PC-9 (cell line): ENCODE data around the gene CTNNA3. TPM values are rescaled to one million over a fixed set of nuclear protein-coding genes. Genes with fewer than 3 reads are reported as not detected.
"Not testable (repeated sequence)": the region's sequence is repeated elsewhere in the genome, so short reads cannot be mapped to it uniquely, and the experiment has no call there.

Experiments used
- BruUV-seq: library from RNA; stranded (reverse); fragments of 400-500 nt; replicated peaks from 2 replicates; lab custom pipeline; 2021; lab: Mats Ljungman, UMichigan
- CTCF ChIA-PET: fragments of 300-600 bp; sonication (Branson Sonifier 250); formaldehyde crosslinking; loops from one replicate; lab custom pipeline; 2022; ENCODE audit warnings: antibody characterized with exemption; lab: Charles Lee
- POLR2A ChIA-PET: fragments of 300-600 bp; sonication (Branson Sonifier 250); formaldehyde crosslinking; loops from one replicate; lab custom pipeline; 2022; ENCODE audit warnings: antibody characterized with exemption; ENCODE audit not compliant: unreplicated experiment; lab: Charles Lee
- DNase-seq, 2 experiments: peaks; one replicate each; pipeline versions ENCODE4 v3.0.0 to v3.0.0-alpha.2; 2015 to 2022; ENCODE audit warnings: mixed read lengths in 1 of 2
- H2AFZ ChIP-seq: fragments of 200-600 bp; sonication (generic); 2 replicates; pipeline ENCODE4 v1.8.1; 2017; ENCODE audit warnings: antibody characterized with exemption
- H3F3A ChIP-seq: fragments of 200-600 bp; sonication (generic); 2 replicates; pipeline ENCODE4 v1.8.1; 2017; ENCODE audit warnings: antibody characterized with exemption, mild to moderate bottlenecking, low read depth; ENCODE audit not compliant: insufficient read depth
- H3K27ac ChIP-seq: fragments of 200-600 bp; sonication (generic); 2 replicates; pipeline ENCODE4 v1.6.1; 2016; ENCODE audit warnings: mixed run types
- H3K27me3 ChIP-seq: fragments of 200-600 bp; sonication (generic); 2 replicates; pipeline ENCODE4 v1.6.1; 2016; ENCODE audit warnings: low read depth, mixed run types; ENCODE audit not compliant: insufficient read depth
- H3K36me3 ChIP-seq: fragments of 200-600 bp; sonication (generic); 2 replicates; pipeline ENCODE4 v1.6.1; 2016; ENCODE audit warnings: low read depth, mixed run types
- H3K4me1 ChIP-seq: fragments of 200-600 bp; sonication (generic); replicated peaks from 2 replicates; pipeline ENCODE4 v1.6.1; 2016; ENCODE audit warnings: mixed run types; ENCODE audit not compliant: insufficient read depth
- H3K4me2 ChIP-seq: fragments of 200-600 bp; sonication (generic); 2 replicates; pipeline ENCODE4 v1.6.1; 2017; ENCODE audit warnings: mixed run types
- H3K4me3 ChIP-seq: fragments of 200-600 bp; sonication (generic); 2 replicates; pipeline ENCODE4 v1.6.1; 2016; ENCODE audit warnings: mixed run types
- H3K79me2 ChIP-seq: fragments of 200-600 bp; sonication (generic); 2 replicates; pipeline ENCODE4 v1.6.1; 2017; ENCODE audit warnings: low read depth, mixed run types
- H3K9me2 ChIP-seq: fragments of 200-600 bp; sonication (generic); 2 replicates; pipeline ENCODE4 v1.8.1; 2017; ENCODE audit warnings: mild to moderate bottlenecking; ENCODE audit not compliant: insufficient read depth
- H3K9me3 ChIP-seq: fragments of 200-600 bp; sonication (generic); 2 replicates; pipeline ENCODE4 v1.8.1; 2016; ENCODE audit warnings: low read depth; ENCODE audit not compliant: insufficient read depth
- H4K20me1 ChIP-seq: fragments of 200-600 bp; sonication (generic); 2 replicates; pipeline ENCODE4 v1.8.1; 2017; ENCODE audit not compliant: insufficient read depth
- CTCF ChIP-seq: fragments of 200-600 bp; sonication (generic); conservative IDR thresholded peaks from 2 replicates; pipeline ENCODE4 v1.6.1; 2017; ENCODE audit warnings: mixed run types, antibody characterized with exemption, mild to moderate bottlenecking, moderate library complexity
- EZH2 ChIP-seq: fragments of 200-600 bp; sonication (generic); IDR thresholded peaks from 2 replicates; pipeline ENCODE4 v1.8.0; 2017; ENCODE audit warnings: antibody characterized with exemption, low read depth
- intact Hi-C: fragments of 100-400 bp; cut with micrococcal nuclease; formaldehyde crosslinking; loops from one replicate; pipeline ENCODE4 v1.10.0; 2022; ENCODE audit not compliant: unreplicated experiment
- total RNA-seq: library from RNA; stranded (reverse); gene quantifications from 2 replicates; pipeline ENCODE4 v1.2.3, GENCODE V29; 2021

CTNNA3 gene
- total RNA-seq, 1 experiment from 2014 or later = not detected

- no peaks in the 10 kb centered on the region; the same call in 1 of the 2 replicates for H3K9me2 ChIP-seq
- TF ChIP-seq EZH2 (no peak), CTCF (no peak)
- no peak overlapping the region for H3K4me2 ChIP-seq
- no peak overlapping the region for H3K27ac ChIP-seq
- H3K4me1 ChIP-seq = no peaks in the 10 kb centered on the region
- H3K27me3 ChIP-seq = 0 out of 2 replicates have a peak, but pooled peaks cover 3% of the 10 kb centered on the region
- H2AFZ ChIP-seq = no peak overlapping the region
- ChIA-PET POLR2A (no interaction called here), CTCF (no interaction called here)
- no peaks in the 10 kb centered on the region for H3F3A ChIP-seq
- intact Hi-C loops = no loop called here
- DNase-seq = no peak
- H3K4me3 ChIP-seq = no peak overlapping the region
- H3K36me3 ChIP-seq = no peaks in the 10 kb centered on the region
- H4K20me1 ChIP-seq = no peaks in the 10 kb centered on the region
- no TSS peak for BruUV-seq
- H3K79me2 ChIP-seq = no peaks in the 10 kb centered on the region
- no peaks in the 10 kb centered on the region for H3K9me3 ChIP-seq
Observed at GRCh38 chr10:66337211-66337610, 1358.8 kb downstream of the CTNNA3 start.

GRCh38 chr10:66336791-66337190 lies 1359.2 kb downstream of the CTNNA3 start:
- no peaks in the 10 kb centered on the region; the same call in 1 of the 2 replicates for H3K9me2 ChIP-seq
- no peak overlapping the region for H3K4me2 ChIP-seq
- H3K27me3 ChIP-seq = 0 out of 2 replicates have a peak, but pooled peaks cover 3% of the 10 kb centered on the region
- no peaks in the 10 kb centered on the region for H3K9me3 ChIP-seq
- no peak for TF ChIP-seq CTCF
- no peak overlapping the region for H3K4me3 ChIP-seq
- H3K4me1 ChIP-seq = no peaks in the 10 kb centered on the region
- CTCF ChIA-PET = no interaction called here
- BruUV-seq = no TSS peak
- H4K20me1 ChIP-seq = no peaks in the 10 kb centered on the region
- H3F3A ChIP-seq = no peaks in the 10 kb centered on the region
- no peaks in the 10 kb centered on the region for H3K36me3 ChIP-seq
- no peaks in the 10 kb centered on the region for H3K79me2 ChIP-seq
- no peak for DNase-seq
- H3K27ac ChIP-seq = no peak overlapping the region
- POLR2A ChIA-PET = no interaction called here
- intact Hi-C loops = no loop called here
- no peak overlapping the region for H2AFZ ChIP-seq

GRCh38 chr10:66335753-66336152 lies 1360.2 kb downstream of the CTNNA3 start:
- H4K20me1 ChIP-seq, H3K4me1 ChIP-seq, H3K4me2 ChIP-seq, H3F3A ChIP-seq, H3K36me3 ChIP-seq, H3K79me2 ChIP-seq, H3K27ac ChIP-seq, H3K9me3 ChIP-seq, intact Hi-C loops, POLR2A ChIA-PET, H3K4me3 ChIP-seq, H2AFZ ChIP-seq, BruUV-seq, H3K27me3 ChIP-seq, H3K9me2 ChIP-seq, DNase-seq: not testable (repeated sequence)
- CTCF ChIA-PET = interaction anchor here (0.6 kb wide), 1 partner anchor 432 kb away, joined by 3 read pairs; no protein-coding TSS in a partner anchor

- no peaks in the 10 kb centered on the region for H3K36me3 ChIP-seq
- TF ChIP-seq EZH2 (no peak), CTCF (no peak)
- no peaks in the 10 kb centered on the region for H3F3A ChIP-seq
- H3K9me2 ChIP-seq = no peaks in the 10 kb centered on the region
- intact Hi-C loops = no loop called here
- no peaks in the 10 kb centered on the region for H3K9me3 ChIP-seq
- no TSS peak for BruUV-seq
- H3K4me2 ChIP-seq = no peak overlapping the region
- ChIA-PET CTCF (no interaction called here), POLR2A (no interaction called here)
- H3K27me3 ChIP-seq = no peaks in the 10 kb centered on the region
- H3K27ac ChIP-seq = no peak overlapping the region
- no peak overlapping the region for H2AFZ ChIP-seq
- H4K20me1 ChIP-seq = no peaks in the 10 kb centered on the region
- DNase-seq = no peak
- H3K4me1 ChIP-seq = no peaks in the 10 kb centered on the region
- no peaks in the 10 kb centered on the region for H3K79me2 ChIP-seq
- H3K4me3 ChIP-seq = no peak overlapping the region
Observed at GRCh38 chr10:66329147-66329546, 1366.8 kb downstream of the CTNNA3 start.
